Endothelial cell of umbilical vein (primary cell): ENCODE measurements around the gene TP53AIP1. TPM values are rescaled to one million over a fixed set of nuclear protein-coding genes. Genes with fewer than 3 reads are reported as not detected.
A peak's percentile ranks its signal among the peaks of the same experiment; 100 is the strongest.

Experiments used
- BruUV-seq: library from RNA; stranded (reverse); fragments of 400-500 nt; replicated peaks from 2 replicates; lab custom pipeline; 2021; lab: Mats Ljungman, UMichigan
- CTCF ChIA-PET: fragments of 300-600, 350-600 bp; sonication (Branson Sonifier 250); formaldehyde crosslinking; loops from one replicate; lab custom pipeline; 2021; ENCODE audit warnings: antibody characterized with exemption, inconsistent platforms; lab: Charles Lee
- POLR2A ChIA-PET: fragments of 300-600, 350-600 bp; sonication (Branson Sonifier 250); formaldehyde crosslinking; loops from one replicate; lab custom pipeline; 2021; ENCODE audit warnings: antibody characterized with exemption, inconsistent platforms; lab: Charles Lee
- DNase-seq: peaks from one replicate; pipeline ENCODE4 v3.0.0-alpha.2; 2011; ENCODE audit warnings: low read depth, low spot score
- FAIRE-seq: peaks from 2 replicates; lab custom pipeline; 2011; peaks lifted over from hg19 to GRCh38; lab: Jason Lieb, UNC
- H2AFZ ChIP-seq: 2 replicates; pipeline ENCODE4 v1.6.0; 2012; ENCODE audit warnings: low read depth, low read length, control low read depth, inconsistent platforms
- H3K27ac ChIP-seq: 2 replicates; pipeline ENCODE4 v1.5.1; 2011; ENCODE audit warnings: low read depth, mild to moderate bottlenecking, control low read depth, low read length, moderate library complexity; ENCODE audit not compliant: insufficient read depth
- H3K27me3 ChIP-seq, 2 experiments: 2 replicates each; pipeline versions ENCODE4 v1.6.0 to v1.6.1; 2011; ENCODE audit warnings: low read length in 2 of 2, mixed read lengths in 1 of 2; ENCODE audit not compliant: control insufficient read depth in 2 of 2, insufficient read depth in 2 of 2
- H3K36me3 ChIP-seq, 2 experiments: 2 replicates in 1 of 2; 3 replicates in 1 of 2; pipeline ENCODE4 v1.5.1; 2011; ENCODE audit warnings: low read length in 2 of 2, mild to moderate bottlenecking in 1 of 2, moderate library complexity in 1 of 2; ENCODE audit not compliant: control insufficient read depth in 2 of 2, insufficient read depth in 2 of 2; ENCODE audit errors: extremely low read depth in 1 of 2
- H3K4me1 ChIP-seq: 3 replicates; pipeline ENCODE4 v1.5.1; 2011; ENCODE audit warnings: mild to moderate bottlenecking, low read length; ENCODE audit not compliant: control insufficient read depth, insufficient read depth; ENCODE audit errors: extremely low read depth
- H3K4me2 ChIP-seq: 2 replicates; pipeline ENCODE4 v1.6.1; 2011; ENCODE audit warnings: low read length, control low read depth, mixed read lengths; ENCODE audit not compliant: insufficient read depth
- H3K4me3 ChIP-seq, 3 experiments: fragments of 200-600 bp in 1 of 3; sonication (generic), shearing (Covaris generic) in 1 of 3; replicated peaks in 1 of 3; 2 replicates each; pipeline ENCODE4 v1.5.1; 2011 to 2016; ENCODE audit warnings: control low read depth in 3 of 3, low read length in 3 of 3, mild to moderate bottlenecking in 2 of 3, inconsistent platforms in 1 of 3, low read depth in 1 of 3, moderate library complexity in 1 of 3; ENCODE audit not compliant: insufficient read depth in 1 of 3
- H3K79me2 ChIP-seq: 2 replicates; pipeline ENCODE4 v1.6.0; 2012; ENCODE audit warnings: low read length, inconsistent platforms; ENCODE audit not compliant: control insufficient read depth, insufficient read depth
- H3K9ac ChIP-seq: replicated peaks from 2 replicates; pipeline ENCODE3; 2011; ENCODE audit warnings: low read length, control low read depth; ENCODE audit not compliant: insufficient read depth; ENCODE audit errors: extremely low read depth
- H3K9me1 ChIP-seq: replicated peaks from 3 replicates; pipeline ENCODE4 v1.6.0; 2011; ENCODE audit warnings: mild to moderate bottlenecking, low read length; ENCODE audit not compliant: control insufficient read depth, insufficient read depth; ENCODE audit errors: extremely low read depth
- H3K9me3 ChIP-seq: replicated peaks from 2 replicates; pipeline ENCODE4 v1.5.1; 2012; ENCODE audit warnings: low read length, inconsistent platforms; ENCODE audit not compliant: control insufficient read depth, insufficient read depth
- H4K20me1 ChIP-seq: replicated peaks from 2 replicates; pipeline ENCODE3; 2011; ENCODE audit warnings: mild to moderate bottlenecking, low read length; ENCODE audit not compliant: control insufficient read depth, insufficient read depth; ENCODE audit errors: extremely low read depth
- EZH2 ChIP-seq: IDR thresholded peaks from 2 replicates; pipeline ENCODE4 v1.6.1; 2012; ENCODE audit warnings: borderline replicate concordance, low read depth, mild to moderate bottlenecking, moderate library complexity, low read length, inconsistent platforms; ENCODE audit not compliant: severe bottlenecking
- FOS ChIP-seq: IDR thresholded peaks from 2 replicates; pipeline ENCODE4 v1.6.1; 2011; ENCODE audit warnings: mild to moderate bottlenecking, low read length, moderate library complexity, borderline replicate concordance; ENCODE audit not compliant: insufficient read depth
- GATA2 ChIP-seq: IDR thresholded peaks from 2 replicates; pipeline ENCODE4 v1.7.0; 2011; ENCODE audit warnings: low read depth, mild to moderate bottlenecking, moderate library complexity, mixed read lengths, low read length; ENCODE audit not compliant: insufficient read length, insufficient read depth
- JUN ChIP-seq: IDR thresholded peaks from 2 replicates; pipeline ENCODE4 v1.6.1; 2011; ENCODE audit warnings: borderline replicate concordance, low read depth; ENCODE audit not compliant: insufficient read length, insufficient read depth
- MYC ChIP-seq: IDR thresholded peaks from one replicate; pipeline ENCODE4 v1.6.1; 2011; ENCODE audit warnings: mild to moderate bottlenecking, low read depth, low read length
- POLR2A ChIP-seq: IDR thresholded peaks from 2 replicates; pipeline ENCODE4 v1.6.1; 2012; ENCODE audit warnings: low read depth, mild to moderate bottlenecking, control low read depth, low read length
- POLR2AphosphoS5 ChIP-seq: IDR thresholded peaks from 2 replicates; pipeline ENCODE4 v1.6.1; 2012; ENCODE audit warnings: low read depth, mild to moderate bottlenecking, control low read depth, low read length, moderate library complexity; ENCODE audit not compliant: insufficient read depth
- dilution Hi-C: fragments of 300-500 bp; cut with MboI; formaldehyde crosslinking; loops from one replicate; pipeline ENCODE4 v1.15.0; 2019; ENCODE audit warnings: low sequenced_read_pairs; ENCODE audit not compliant: extremely low pct_ligation_motif_present
- intact Hi-C: fragments of 100-400 bp; cut with micrococcal nuclease; formaldehyde crosslinking; loops from one replicate; pipeline ENCODE4 v1.10.0; 2022
- polyA plus RNA-seq, 4 experiments: library from polyadenylated mRNA; depleted of rRNA in 3 of 4; stranded (reverse) in 3 of 4; unstranded in 1 of 4; fragments of >200 nt; gene quantifications; 2 replicates each; pipeline versions ENCODE4 v1.2.1 to v1.2.3, GENCODE V29; 2011 to 2012; ENCODE audit warnings: missing spikeins in 1 of 4
- total RNA-seq: library from RNA; stranded (reverse); gene quantifications from 2 replicates; pipeline ENCODE4 v1.2.3, GENCODE V29; 2021
- TF ChIP-seq, protein P1 (sequence below): IDR thresholded peaks from 2 replicates; pipeline ENCODE4 v1.6.1; 2011; ENCODE audit not compliant: insufficient read depth, insufficient read length
- TF ChIP-seq, protein P2 (sequence below), 2 donors: IDR thresholded peaks; 1 replicate in 1 of 2; 2 replicates in 1 of 2; pipeline ENCODE4 v1.5.1; 2011; ENCODE audit warnings: low read length in 2 of 2, mild to moderate bottlenecking in 2 of 2, moderate library complexity in 2 of 2, control low read depth in 1 of 2, inconsistent platforms in 1 of 2, low read depth in 1 of 2; ENCODE audit not compliant: insufficient read depth in 1 of 2; ENCODE audit errors: extremely low read depth in 1 of 2

The TP53AIP1 gene
- total and polyA plus RNA-seq, 2 donors (not counting 3 experiments of a cell fraction or from before 2014, with no cell fraction given), result not detected

DNA sequence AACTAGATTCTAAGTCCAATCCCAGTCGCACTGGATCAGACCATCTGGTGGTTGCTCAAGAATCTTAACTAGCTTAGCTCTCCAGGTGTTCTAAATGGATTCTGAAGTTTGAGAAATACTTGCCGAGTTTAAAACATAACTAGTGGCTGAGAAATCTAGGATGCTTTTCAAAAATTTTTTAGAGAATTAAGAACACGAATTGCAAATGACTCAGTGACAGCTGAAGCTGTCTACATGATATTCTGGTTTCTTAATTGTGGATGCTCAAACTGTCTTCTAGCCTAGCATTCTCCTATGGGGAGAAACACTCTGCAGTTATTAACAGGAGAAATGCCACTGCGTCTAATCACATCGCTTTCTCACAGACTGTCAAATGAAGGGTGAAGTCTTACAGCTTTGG is 20.2 kb upstream of the TP53AIP1 start:
- H4K20me1 ChIP-seq, result no peaks in the 10 kb centered on the region
- no TSS peak for BruUV-seq
- ChIA-PET CTCF (interaction anchor here (1.1 to 17.4 kb wide), 3 partner anchors 33 to 805 kb away, joined by 3 to 951 read pairs (median 4); partner anchors contain the start of gene KCNJ5), POLR2A (no interaction called here)
- TF ChIP-seq FOS (no peak), POLR2A (no peak), MYC (no peak), JUN (no peak), GATA2 (no peak), EZH2 (no peak), POLR2AphosphoS5 (no peak)
- TF ChIP-seq, protein P1, sequence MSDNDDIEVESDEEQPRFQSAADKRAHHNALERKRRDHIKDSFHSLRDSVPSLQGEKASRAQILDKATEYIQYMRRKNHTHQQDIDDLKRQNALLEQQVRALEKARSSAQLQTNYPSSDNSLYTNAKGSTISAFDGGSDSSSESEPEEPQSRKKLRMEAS, result no peak
- TF ChIP-seq, protein P2, sequence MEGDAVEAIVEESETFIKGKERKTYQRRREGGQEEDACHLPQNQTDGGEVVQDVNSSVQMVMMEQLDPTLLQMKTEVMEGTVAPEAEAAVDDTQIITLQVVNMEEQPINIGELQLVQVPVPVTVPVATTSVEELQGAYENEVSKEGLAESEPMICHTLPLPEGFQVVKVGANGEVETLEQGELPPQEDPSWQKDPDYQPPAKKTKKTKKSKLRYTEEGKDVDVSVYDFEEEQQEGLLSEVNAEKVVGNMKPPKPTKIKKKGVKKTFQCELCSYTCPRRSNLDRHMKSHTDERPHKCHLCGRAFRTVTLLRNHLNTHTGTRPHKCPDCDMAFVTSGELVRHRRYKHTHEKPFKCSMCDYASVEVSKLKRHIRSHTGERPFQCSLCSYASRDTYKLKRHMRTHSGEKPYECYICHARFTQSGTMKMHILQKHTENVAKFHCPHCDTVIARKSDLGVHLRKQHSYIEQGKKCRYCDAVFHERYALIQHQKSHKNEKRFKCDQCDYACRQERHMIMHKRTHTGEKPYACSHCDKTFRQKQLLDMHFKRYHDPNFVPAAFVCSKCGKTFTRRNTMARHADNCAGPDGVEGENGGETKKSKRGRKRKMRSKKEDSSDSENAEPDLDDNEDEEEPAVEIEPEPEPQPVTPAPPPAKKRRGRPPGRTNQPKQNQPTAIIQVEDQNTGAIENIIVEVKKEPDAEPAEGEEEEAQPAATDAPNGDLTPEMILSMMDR (IDR thresholded peaks at IDR 0.05; ENCODE audit: extremely low read depth in 1 of 2, insufficient read depth in 1 of 2, low read depth in 1 of 2, low read length in 2 of 2), result no peak
- DNase-seq (no peak), FAIRE-seq (peak; percentile 56)
- intact Hi-C loops, result no loop called here
- H3K79me2 ChIP-seq, result no peaks in the 10 kb centered on the region
- H2AFZ ChIP-seq, result no peak overlapping the region
- no peak overlapping the region for H3K27ac ChIP-seq
- peaks cover 18% of the 10 kb centered on the region for H3K4me1 ChIP-seq
- dilution Hi-C loops, result no loop called here
- no peaks in the 10 kb centered on the region for H3K9me3 ChIP-seq
- no peak overlapping the region for H3K9ac ChIP-seq
- no peak overlapping the region for H3K4me3 ChIP-seq
- no peaks in the 10 kb centered on the region for H3K36me3 ChIP-seq
- H3K27me3 ChIP-seq, result peaks cover 0 to 4% of the 10 kb centered on the region in 2 experiments
- H3K9me1 ChIP-seq, result no peaks in the 10 kb centered on the region
- H3K4me2 ChIP-seq, result no peak overlapping the region
